GM12878 (cell line): ENCODE results near the gene TIMP2. TPM values are rescaled to one million over a fixed set of nuclear protein-coding genes. Genes with fewer than 3 reads are reported as not detected.

Source experiments
- ATAC-seq: fragments of 200-7000 bp; cut with Tn5 transposase; 3 replicates; pipeline ENCODE4 v1.9.1; 2020; ENCODE audit warnings: mild to moderate bottlenecking, moderate library complexity
- BruUV-seq: library from RNA; stranded (reverse); fragments of 400-500 nt; replicated peaks from 2 replicates; lab custom pipeline; 2021; lab: Mats Ljungman, UMichigan
- CTCF ChIA-PET: fragments of 300-600 bp; sonication (Branson Sonifier 250); formaldehyde crosslinking; extraction: SDS; loops from one replicate; lab custom pipeline; 2021; ENCODE audit warnings: inconsistent platforms; lab: Yijun Ruan, JAX
- POLR2A ChIA-PET: fragments of 350-600 bp; formaldehyde crosslinking; extraction: SDS; loops from one replicate; lab custom pipeline; 2021; ENCODE audit warnings: inconsistent platforms; lab: Charles Lee
- RAD21 ChIA-PET: fragments of 300-600 bp; sonication (Branson Sonifier 250); formaldehyde crosslinking; loops from one replicate; lab custom pipeline; 2023; ENCODE audit warnings: antibody characterized with exemption; ENCODE audit not compliant: unreplicated experiment; lab: Charles Lee
- SMC1A ChIA-PET: fragments of 300-600 bp; sonication (Branson Sonifier 250); formaldehyde crosslinking; loops from one replicate; lab custom pipeline; 2023; ENCODE audit not compliant: unreplicated experiment, uncharacterized antibody; lab: Charles Lee
- DNase-seq: peaks from one replicate; pipeline ENCODE4 v3.0.0-alpha.2; 2011; ENCODE audit warnings: low read depth, low spot score
- FAIRE-seq: peaks from 3 replicates; lab custom pipeline; 2011; peaks lifted over from hg19 to GRCh38; lab: Jason Lieb, UNC
- H2AFZ ChIP-seq: 2 replicates; pipeline ENCODE4 v1.6.0; 2011; ENCODE audit warnings: low read depth, low read length, control low read depth; ENCODE audit not compliant: control insufficient read depth
- H3K27ac ChIP-seq: 2 replicates; pipeline ENCODE4 v1.5.1; 2011; ENCODE audit warnings: control low read depth; ENCODE audit not compliant: control insufficient read depth, insufficient read depth
- H3K27me3 ChIP-seq, 2 experiments: replicated peaks in 1 of 2; 2 replicates each; pipeline versions ENCODE4 v1.6.0 to v1.6.1; 2011; ENCODE audit warnings: low read length in 1 of 2; ENCODE audit not compliant: control insufficient read depth in 2 of 2, insufficient read depth in 2 of 2
- H3K36me3 ChIP-seq, 2 experiments: 2 replicates each; pipeline ENCODE4 v1.5.1; 2011; ENCODE audit warnings: low read length in 1 of 2; ENCODE audit not compliant: control insufficient read depth in 2 of 2, insufficient read depth in 2 of 2
- H3K4me1 ChIP-seq: 2 replicates; pipeline ENCODE4 v1.6.1; 2011; ENCODE audit warnings: mild to moderate bottlenecking, low read length, moderate library complexity, mixed read lengths; ENCODE audit not compliant: control insufficient read depth, insufficient read depth
- H3K4me2 ChIP-seq: 2 replicates; pipeline ENCODE4 v1.6.0; 2011; ENCODE audit warnings: control low read depth; ENCODE audit not compliant: control insufficient read depth, insufficient read depth
- H3K4me3 ChIP-seq: fragments of 200-600 bp; sonication (generic); 2 replicates; pipeline ENCODE4 v1.5.1; 2016
- H3K79me2 ChIP-seq: 2 replicates; pipeline ENCODE4 v1.6.0; 2011; ENCODE audit warnings: low read length; ENCODE audit not compliant: control insufficient read depth, insufficient read depth
- H3K9ac ChIP-seq: 2 replicates; pipeline ENCODE4 v1.8.0; 2011; ENCODE audit warnings: low read length, control low read depth, mixed read lengths; ENCODE audit not compliant: control insufficient read depth, insufficient read depth
- H3K9me3 ChIP-seq: replicated peaks from 3 replicates; pipeline ENCODE4 v1.5.1; 2011; ENCODE audit warnings: mild to moderate bottlenecking, low read length; ENCODE audit not compliant: control insufficient read depth, insufficient read depth
- H4K20me1 ChIP-seq: 2 replicates; pipeline ENCODE4 v1.6.0; 2011; ENCODE audit not compliant: control insufficient read depth, insufficient read depth
- EED ChIP-seq: sonication (generic); IDR thresholded peaks from 2 replicates; pipeline ENCODE4 v1.6.1; 2016; ENCODE audit warnings: antibody characterized with exemption, low read depth
- NR2C1 ChIP-seq: fragments of 450-650 bp; IDR thresholded peaks from 2 replicates; pipeline ENCODE4 v1.6.1; 2017; ENCODE audit warnings: antibody characterized with exemption, mild to moderate bottlenecking, moderate library complexity
- NR2C2 ChIP-seq: IDR thresholded peaks from 2 replicates; pipeline ENCODE4 v1.6.1; 2011; ENCODE audit warnings: borderline replicate concordance, low read depth; ENCODE audit not compliant: control insufficient read depth, insufficient read length
- RAD51 ChIP-seq: fragments of 450-650 bp; IDR thresholded peaks from 2 replicates; pipeline ENCODE4 v1.6.1; 2016; ENCODE audit warnings: moderate library complexity, mild to moderate bottlenecking, inconsistent platforms
- WGBS: methylation state at CpG from one replicate; pipeline ENCODE4 v1.1.6; 2016; ENCODE audit warnings: low lambda C conversion rate; ENCODE audit not compliant: insufficient replicate concordance, insufficient coverage; ENCODE audit errors: missing lambda C conversion rate; 5-methylcytosine and 5-hydroxymethylcytosine counted together
- in situ Hi-C: fragments of 300-500 bp; cut with MboI; formaldehyde crosslinking; loops from 9 replicates; pipeline ENCODE4 v1.14.3; 2018; ENCODE audit warnings: mixed read lengths
- intact Hi-C: fragments of 100-400 bp; cut with micrococcal nuclease; formaldehyde crosslinking; loops from one replicate; pipeline ENCODE4 v1.14.2; 2022; ENCODE audit not compliant: unreplicated experiment
- polyA plus RNA-seq, 11 experiments: library from polyadenylated mRNA; depleted of rRNA in 4 of 11; unstranded in 6 of 11; stranded (reverse) in 5 of 11; fragments of >200 nt; fragmentation: Nextera tagmentation in 4 of 11; fragmentation: Illumina TruSeq in 1 of 11; extraction: Ambion mirVana in 4 of 11; extraction: Trizol in 1 of 11; gene quantifications; 1 replicate in 1 of 11; 2 replicates in 10 of 11; pipeline versions ENCODE4 v1.2.1 to v1.2.3, GENCODE V29; 2011 to 2016; ENCODE audit warnings: inconsistent platforms in 2 of 11, missing spikeins in 2 of 11, low read depth in 1 of 11
- total RNA-seq, 4 experiments: library from RNA; depleted of rRNA in 3 of 4; stranded (reverse); fragments of >200 nt in 3 of 4; fragmentation: Illumina TruSeq in 1 of 4; extraction: Trizol in 1 of 4; gene quantifications; 2 replicates each; pipeline versions ENCODE4 v1.2.1 to v1.2.3, GENCODE V29; 2013 to 2021
- TF ChIP-seq, protein P1 (sequence below): fragments of 450-650 bp; IDR thresholded peaks from 2 replicates; pipeline ENCODE4 v1.6.1; 2016; ENCODE audit warnings: mild to moderate bottlenecking, moderate library complexity, borderline replicate concordance
- TF ChIP-seq, protein P2 (sequence below): fragments of 450-650 bp; IDR thresholded peaks from 2 replicates; pipeline ENCODE4 v1.6.1; 2017; ENCODE audit warnings: mild to moderate bottlenecking, moderate library complexity

The TIMP2 gene
- total and polyA plus RNA-seq, 10 of the 15 experiments (the other 5 are each of a cell fraction or from before 2014, with no cell fraction given): 0.03 to 0.41 (median 0.04) TPM; not detected in 7

DNA sequence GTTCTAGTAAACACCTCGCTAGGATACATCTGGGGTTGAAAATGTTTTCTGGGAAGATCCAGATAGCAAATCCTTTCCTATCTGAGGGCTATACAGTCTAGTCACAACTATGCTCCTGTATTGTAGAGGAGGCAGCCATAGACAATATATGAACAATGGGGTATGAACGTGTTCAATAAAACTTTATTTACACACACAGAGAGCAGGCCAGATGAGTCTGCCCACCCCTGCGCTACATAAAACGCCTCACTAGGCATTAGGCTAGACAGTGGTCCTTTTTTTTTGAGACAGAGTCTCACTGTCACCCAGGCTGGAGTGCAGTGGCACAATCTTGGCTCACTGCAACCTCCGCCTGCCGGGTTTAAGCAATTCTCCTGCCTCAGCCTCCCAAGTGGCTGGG is 95.7 kb downstream of the TIMP2 start:
- in situ Hi-C loops: no loop called here
- Histone ChIP-seq H3K9me3 (no peaks in the 10 kb centered on the region), H3K36me3 (peaks cover 16 to 52% of the 10 kb centered on the region in 2 experiments), H4K20me1 (no peaks in the 10 kb centered on the region; the same call in 1 of the 2 replicates), H3K9ac (no peak overlapping the region), H3K4me2 (no peak overlapping the region), H3K27ac (no peak overlapping the region), H2AFZ (no peak overlapping the region), H3K4me3 (no peak overlapping the region), H3K79me2 (no peaks in the 10 kb centered on the region; the same call in none of the 2 replicates), H3K4me1 (no peaks in the 10 kb centered on the region), H3K27me3 (no peaks in the 10 kb centered on the region)
- ChIA-PET CTCF (no interaction called here), RAD21 (no interaction called here), SMC1A (no interaction called here), POLR2A (no interaction called here)
- FAIRE-seq: no peak
- TF ChIP-seq EED (no peak), RAD51 (no peak), NR2C2 (no peak), NR2C1 (no peak)
- TF ChIP-seq, protein P1, sequence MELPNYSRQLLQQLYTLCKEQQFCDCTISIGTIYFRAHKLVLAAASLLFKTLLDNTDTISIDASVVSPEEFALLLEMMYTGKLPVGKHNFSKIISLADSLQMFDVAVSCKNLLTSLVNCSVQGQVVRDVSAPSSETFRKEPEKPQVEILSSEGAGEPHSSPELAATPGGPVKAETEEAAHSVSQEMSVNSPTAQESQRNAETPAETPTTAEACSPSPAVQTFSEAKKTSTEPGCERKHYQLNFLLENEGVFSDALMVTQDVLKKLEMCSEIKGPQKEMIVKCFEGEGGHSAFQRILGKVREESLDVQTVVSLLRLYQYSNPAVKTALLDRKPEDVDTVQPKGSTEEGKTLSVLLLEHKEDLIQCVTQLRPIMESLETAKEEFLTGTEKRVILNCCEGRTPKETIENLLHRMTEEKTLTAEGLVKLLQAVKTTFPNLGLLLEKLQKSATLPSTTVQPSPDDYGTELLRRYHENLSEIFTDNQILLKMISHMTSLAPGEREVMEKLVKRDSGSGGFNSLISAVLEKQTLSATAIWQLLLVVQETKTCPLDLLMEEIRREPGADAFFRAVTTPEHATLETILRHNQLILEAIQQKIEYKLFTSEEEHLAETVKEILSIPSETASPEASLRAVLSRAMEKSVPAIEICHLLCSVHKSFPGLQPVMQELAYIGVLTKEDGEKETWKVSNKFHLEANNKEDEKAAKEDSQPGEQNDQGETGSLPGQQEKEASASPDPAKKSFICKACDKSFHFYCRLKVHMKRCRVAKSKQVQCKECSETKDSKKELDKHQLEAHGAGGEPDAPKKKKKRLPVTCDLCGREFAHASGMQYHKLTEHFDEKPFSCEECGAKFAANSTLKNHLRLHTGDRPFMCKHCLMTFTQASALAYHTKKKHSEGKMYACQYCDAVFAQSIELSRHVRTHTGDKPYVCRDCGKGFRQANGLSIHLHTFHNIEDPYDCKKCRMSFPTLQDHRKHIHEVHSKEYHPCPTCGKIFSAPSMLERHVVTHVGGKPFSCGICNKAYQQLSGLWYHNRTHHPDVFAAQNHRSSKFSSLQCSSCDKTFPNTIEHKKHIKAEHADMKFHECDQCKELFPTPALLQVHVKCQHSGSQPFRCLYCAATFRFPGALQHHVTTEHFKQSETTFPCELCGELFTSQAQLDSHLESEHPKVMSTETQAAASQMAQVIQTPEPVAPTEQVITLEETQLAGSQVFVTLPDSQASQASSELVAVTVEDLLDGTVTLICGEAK: peak; percentile 74
- TF ChIP-seq, protein P2, sequence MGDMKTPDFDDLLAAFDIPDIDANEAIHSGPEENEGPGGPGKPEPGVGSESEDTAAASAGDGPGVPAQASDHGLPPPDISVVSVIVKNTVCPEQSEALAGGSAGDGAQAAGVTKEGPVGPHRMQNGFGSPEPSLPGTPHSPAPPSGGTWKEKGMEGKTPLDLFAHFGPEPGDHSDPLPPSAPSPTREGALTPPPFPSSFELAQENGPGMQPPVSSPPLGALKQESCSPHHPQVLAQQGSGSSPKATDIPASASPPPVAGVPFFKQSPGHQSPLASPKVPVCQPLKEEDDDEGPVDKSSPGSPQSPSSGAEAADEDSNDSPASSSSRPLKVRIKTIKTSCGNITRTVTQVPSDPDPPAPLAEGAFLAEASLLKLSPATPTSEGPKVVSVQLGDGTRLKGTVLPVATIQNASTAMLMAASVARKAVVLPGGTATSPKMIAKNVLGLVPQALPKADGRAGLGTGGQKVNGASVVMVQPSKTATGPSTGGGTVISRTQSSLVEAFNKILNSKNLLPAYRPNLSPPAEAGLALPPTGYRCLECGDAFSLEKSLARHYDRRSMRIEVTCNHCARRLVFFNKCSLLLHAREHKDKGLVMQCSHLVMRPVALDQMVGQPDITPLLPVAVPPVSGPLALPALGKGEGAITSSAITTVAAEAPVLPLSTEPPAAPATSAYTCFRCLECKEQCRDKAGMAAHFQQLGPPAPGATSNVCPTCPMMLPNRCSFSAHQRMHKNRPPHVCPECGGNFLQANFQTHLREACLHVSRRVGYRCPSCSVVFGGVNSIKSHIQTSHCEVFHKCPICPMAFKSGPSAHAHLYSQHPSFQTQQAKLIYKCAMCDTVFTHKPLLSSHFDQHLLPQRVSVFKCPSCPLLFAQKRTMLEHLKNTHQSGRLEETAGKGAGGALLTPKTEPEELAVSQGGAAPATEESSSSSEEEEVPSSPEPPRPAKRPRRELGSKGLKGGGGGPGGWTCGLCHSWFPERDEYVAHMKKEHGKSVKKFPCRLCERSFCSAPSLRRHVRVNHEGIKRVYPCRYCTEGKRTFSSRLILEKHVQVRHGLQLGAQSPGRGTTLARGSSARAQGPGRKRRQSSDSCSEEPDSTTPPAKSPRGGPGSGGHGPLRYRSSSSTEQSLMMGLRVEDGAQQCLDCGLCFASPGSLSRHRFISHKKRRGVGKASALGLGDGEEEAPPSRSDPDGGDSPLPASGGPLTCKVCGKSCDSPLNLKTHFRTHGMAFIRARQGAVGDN: no peak
- no peak for ATAC-seq
- intact Hi-C loops: no loop called here
- BruUV-seq: no TSS peak
- no peak for DNase-seq
- WGBS: 94% methylated on average over 6 of the region's 6 CpGs
